SK-N-SH (cell line): Measurements from ENCODE around the gene PPM1L. TPM values are rescaled to one million over a fixed set of nuclear protein-coding genes. Genes with fewer than 3 reads are reported as not detected.
"Not testable (repeated sequence)": the region's sequence is repeated elsewhere in the genome, so short reads cannot be mapped to it uniquely, and the experiment has no call there.

Experiments
- CTCF ChIA-PET: fragments of 300-600, 350-600 bp; formaldehyde crosslinking; extraction: SDS; loops from one replicate; lab custom pipeline; 2021; lab: Yijun Ruan, JAX
- POLR2A ChIA-PET: fragments of 350-600 bp; sonication (Branson Sonifier 250); formaldehyde crosslinking; extraction: SDS; loops from one replicate; lab custom pipeline; 2020; ENCODE audit warnings: antibody characterized with exemption, inconsistent platforms; lab: Yijun Ruan, JAX
- DNase-seq: peaks from one replicate; pipeline ENCODE4 v3.0.0; 2012
- H2AFZ ChIP-seq: fragments of 200-600 bp; sonication (generic); 2 replicates; pipeline ENCODE4 v1.8.1; 2016; ENCODE audit warnings: antibody characterized with exemption, mild to moderate bottlenecking, low read depth
- H3F3A ChIP-seq: fragments of 200-600 bp; sonication (generic); replicated peaks from 2 replicates; pipeline ENCODE3; 2016; ENCODE audit warnings: antibody characterized with exemption, mild to moderate bottlenecking; ENCODE audit not compliant: insufficient read depth
- H3K27ac ChIP-seq, 2 experiments: fragments of 200-500 bp in 1 of 2; fragments of 200-600 bp in 1 of 2; sonication (Bioruptor generic) in 1 of 2; sonication (generic), shearing (Covaris generic) in 1 of 2; 2 replicates each; pipeline versions ENCODE4 v1.5.1 to v1.6.1; 2014 to 2016; ENCODE audit warnings: low read depth in 2 of 2, inconsistent platforms in 1 of 2, low read length in 1 of 2, mild to moderate bottlenecking in 1 of 2, mixed read lengths in 1 of 2
- H3K27me3 ChIP-seq: fragments of 200-600 bp; sonication (generic), shearing (Covaris generic); 2 replicates; pipeline ENCODE4 v1.6.1; 2016; ENCODE audit warnings: mixed run types; ENCODE audit not compliant: insufficient read depth
- H3K36me3 ChIP-seq, 2 experiments: fragments of 200-500 bp in 1 of 2; fragments of 200-600 bp in 1 of 2; sonication (Bioruptor generic) in 1 of 2; sonication (generic) in 1 of 2; replicated peaks in 1 of 2; 2 replicates each; pipeline versions ENCODE3 to v1.5.1; 2014 to 2016; ENCODE audit warnings: low read length in 1 of 2, mild to moderate bottlenecking in 1 of 2; ENCODE audit not compliant: insufficient read depth in 2 of 2, control insufficient read depth in 1 of 2
- H3K4me1 ChIP-seq, 2 experiments: fragments of 200-500 bp in 1 of 2; fragments of 200-600 bp in 1 of 2; sonication (Bioruptor generic) in 1 of 2; sonication (generic), shearing (Covaris generic) in 1 of 2; 2 replicates each; pipeline versions ENCODE4 v1.5.1 to v1.6.1; 2014 to 2016; ENCODE audit warnings: low read depth in 1 of 2, low read length in 1 of 2, mixed run types in 1 of 2; ENCODE audit not compliant: insufficient read depth in 2 of 2, control insufficient read depth in 1 of 2
- H3K4me2 ChIP-seq: fragments of 200-600 bp; sonication (generic), shearing (Covaris generic); 2 replicates; pipeline ENCODE4 v1.6.1; 2017; ENCODE audit warnings: mixed run types
- H3K4me3 ChIP-seq, 2 experiments: fragments of 200-500 bp in 1 of 2; fragments of 200-600 bp in 1 of 2; sonication (Bioruptor generic) in 1 of 2; sonication (generic), shearing (Covaris generic) in 1 of 2; 2 replicates each; pipeline versions ENCODE4 v1.5.1 to v1.8.1; 2014 to 2016; ENCODE audit warnings: low read depth in 2 of 2, inconsistent platforms in 1 of 2, low read length in 1 of 2, mild to moderate bottlenecking in 1 of 2, mixed read lengths in 1 of 2, moderate library complexity in 1 of 2
- H3K79me2 ChIP-seq: fragments of 200-600 bp; sonication (generic); 2 replicates; pipeline ENCODE4 v1.8.1; 2017; ENCODE audit warnings: mild to moderate bottlenecking; ENCODE audit not compliant: insufficient read depth
- H3K9ac ChIP-seq: fragments of 200-600 bp; sonication (generic); 2 replicates; pipeline ENCODE4 v1.6.1; 2017; ENCODE audit warnings: mixed run types
- H3K9me2 ChIP-seq: fragments of 200-600 bp; sonication (generic); 2 replicates; pipeline ENCODE4 v1.6.1; 2017; ENCODE audit warnings: mixed run types
- H3K9me3 ChIP-seq: fragments of 200-600 bp; sonication (generic); 2 replicates; pipeline ENCODE4 v1.6.1; 2017; ENCODE audit warnings: mixed run types, mild to moderate bottlenecking, moderate library complexity
- H4K20me1 ChIP-seq: fragments of 200-600 bp; sonication (generic); 2 replicates; pipeline ENCODE4 v1.6.1; 2017; ENCODE audit warnings: mild to moderate bottlenecking, mixed run types; ENCODE audit not compliant: insufficient read depth
- EZH2phosphoT487 ChIP-seq: fragments of 200-600 bp; sonication (generic); IDR thresholded peaks from 2 replicates; pipeline ENCODE4 v1.6.1; 2017; ENCODE audit warnings: low read depth, mixed run types, mild to moderate bottlenecking, antibody characterized with exemption, moderate library complexity, borderline replicate concordance
- FOXM1 ChIP-seq: IDR thresholded peaks from 2 replicates; pipeline ENCODE4 v1.4.0; 2012; ENCODE audit warnings: low read depth, mild to moderate bottlenecking
- GATA2 ChIP-seq: sonication (generic); formaldehyde crosslinking; IDR thresholded peaks from 2 replicates; pipeline ENCODE4 v1.5.0; 2020; ENCODE audit warnings: mild to moderate bottlenecking, missing genetic modification reagents
- MEF2A ChIP-seq: IDR thresholded peaks from 2 replicates; pipeline ENCODE4 v1.4.0; 2012; ENCODE audit warnings: low read depth, borderline replicate concordance
- NRF1 ChIP-seq: IDR thresholded peaks from 2 replicates; pipeline ENCODE4 v1.6.1; 2012; ENCODE audit warnings: low read depth, mild to moderate bottlenecking, low read length
- RAD21 ChIP-seq: IDR thresholded peaks from 2 replicates; pipeline ENCODE4 v1.6.1; 2012; ENCODE audit warnings: mild to moderate bottlenecking, low read length
- RCOR1 ChIP-seq: fragments of 150-350 bp; IDR thresholded peaks from 2 replicates; pipeline ENCODE4 v1.6.1; 2017; ENCODE audit warnings: antibody characterized with exemption, low read length
- RFX5 ChIP-seq: IDR thresholded peaks from 2 replicates; pipeline ENCODE4 v1.6.1; 2012; ENCODE audit warnings: mild to moderate bottlenecking, improper control_type of control experiment, low read length
- RXRA ChIP-seq: IDR thresholded peaks from 2 replicates; pipeline ENCODE4 v1.4.0; 2012; ENCODE audit warnings: low read depth, mild to moderate bottlenecking, borderline replicate concordance
- SMC3 ChIP-seq: IDR thresholded peaks from 2 replicates; pipeline ENCODE4 v1.6.1; 2012; ENCODE audit warnings: low read depth, low read length, improper control_type of control experiment
- TAF1 ChIP-seq: IDR thresholded peaks from 2 replicates; pipeline ENCODE4 v1.6.1; 2012; ENCODE audit warnings: low read depth, mild to moderate bottlenecking, low read length, moderate library complexity, borderline replicate concordance
- TCF12 ChIP-seq: IDR thresholded peaks from 2 replicates; pipeline ENCODE4 v1.4.0; 2012
- TEAD4 ChIP-seq: IDR thresholded peaks from 2 replicates; pipeline ENCODE4 v1.4.0; 2012; ENCODE audit warnings: mild to moderate bottlenecking, borderline replicate concordance; ENCODE audit not compliant: insufficient read depth
- USF1 ChIP-seq: IDR thresholded peaks from 2 replicates; pipeline ENCODE4 v1.4.0; 2012; ENCODE audit warnings: low read depth, borderline replicate concordance
- USF2 ChIP-seq: fragments of 150-350 bp; IDR thresholded peaks from 2 replicates; pipeline ENCODE4 v1.6.1; 2017; ENCODE audit warnings: antibody characterized with exemption, low read length, low read depth, borderline replicate concordance
- YY1 ChIP-seq: IDR thresholded peaks from 2 replicates; pipeline ENCODE4 v1.4.0; 2012; ENCODE audit warnings: low read depth, mild to moderate bottlenecking
- WGBS: methylation state at CpG from one replicate; pipeline ENCODE4 v1.1.6; 2017; ENCODE audit warnings: low lambda C conversion rate; 5-methylcytosine and 5-hydroxymethylcytosine counted together
- polyA plus RNA-seq, 3 experiments: library from polyadenylated mRNA; depleted of rRNA; stranded (reverse); fragments of >200 nt; gene quantifications; 2 replicates each; pipeline ENCODE4 v1.2.3, GENCODE V29; 2012

The PPM1L gene
- polyA plus RNA-seq, 1 of the 3 experiments (the other 2 are of a cell fraction), result 0.16 TPM

- POLR2A ChIA-PET, result no interaction called here
- TF ChIP-seq YY1 (no peak), RFX5 (no peak), RXRA (no peak), USF2 (no peak), USF1 (no peak), SMC3 (no peak), TAF1 (no peak), GATA2 (CRISPR knock-in tag) (no peak), NRF1 (no peak)
- H3F3A ChIP-seq, result no peaks in the 10 kb centered on the region
- H4K20me1 ChIP-seq, result no peaks in the 10 kb centered on the region
- no peaks in the 10 kb centered on the region for H3K9me2 ChIP-seq
- WGBS, result 39% methylated on average over 5 of the region's 5 CpGs
- no peaks in the 10 kb centered on the region for H3K9me3 ChIP-seq
- H3K27ac ChIP-seq, result no peak overlapping the region
- DNase-seq, result no peak
- no peak overlapping the region for H3K4me3 ChIP-seq
- H3K9ac ChIP-seq, result no peak overlapping the region
- H3K79me2 ChIP-seq, result no peaks in the 10 kb centered on the region
- H3K36me3 ChIP-seq, result no peaks in the 10 kb centered on the region
- CTCF ChIA-PET, result interaction anchor here (1.5 kb wide), 1 partner anchor 9 kb away, joined by 6 read pairs; no protein-coding TSS in a partner anchor
- H3K4me1 ChIP-seq, result peaks cover 0 to 2% of the 10 kb centered on the region in 2 experiments; a peak in 1 of 4 replicates
- H3K27me3 ChIP-seq, result no peaks in the 10 kb centered on the region
- H3K4me2 ChIP-seq, result no peak overlapping the region
- no peak overlapping the region for H2AFZ ChIP-seq
Observed at GRCh38 chr3:161028555-161029153, 272.6 kb downstream of the PPM1L start.

GRCh38 chr3:161031134-161031533 is 275.1 kb downstream of the PPM1L start:
- no peak overlapping the region for H3K4me3 ChIP-seq
- no peak for DNase-seq
- no peak overlapping the region for H3K27ac ChIP-seq
- POLR2A ChIA-PET, result no interaction called here
- H4K20me1 ChIP-seq, result no peaks in the 10 kb centered on the region
- H3K79me2 ChIP-seq, result no peaks in the 10 kb centered on the region
- WGBS, result 39% methylated on average over 1 of the region's 1 CpG
- H3K4me1 ChIP-seq, result peaks cover 0 to 2% of the 10 kb centered on the region in 2 experiments; a peak in 1 of 4 replicates
- no peak overlapping the region for H2AFZ ChIP-seq
- H3K36me3 ChIP-seq, result no peaks in the 10 kb centered on the region
- H3K9me2 ChIP-seq, result no peaks in the 10 kb centered on the region
- CTCF ChIA-PET, result interaction anchor here (0.7 to 1.4 kb wide), 2 partner anchors 11 to 191 kb away, joined by 3 to 5 read pairs; no protein-coding TSS in a partner anchor
- TF ChIP-seq RAD21, result no peak
- no peak for TF ChIP-seq TAF1
- TF ChIP-seq RCOR1, result no peak
- TF ChIP-seq TEAD4, result no peak
- no peak for TF ChIP-seq FOXM1
- no peak for TF ChIP-seq RXRA
- no peak for TF ChIP-seq USF2
- TF ChIP-seq USF1, result no peak
- no peak for TF ChIP-seq EZH2phosphoT487
- TF ChIP-seq TCF12, result no peak
- no peak for TF ChIP-seq MEF2A
- no peaks in the 10 kb centered on the region for H3K27me3 ChIP-seq
- H3K9me3 ChIP-seq, result no peaks in the 10 kb centered on the region
- no peak overlapping the region for H3K9ac ChIP-seq
- peaks cover 3% of the 10 kb centered on the region for H3F3A ChIP-seq
- H3K4me2 ChIP-seq, result no peak overlapping the region

- H3K36me3 ChIP-seq, H3K27ac ChIP-seq, H3K9me2 ChIP-seq, H3K4me1 ChIP-seq, H3K4me2 ChIP-seq, H4K20me1 ChIP-seq, H3K9ac ChIP-seq, H3K27me3 ChIP-seq, H2AFZ ChIP-seq, H3F3A ChIP-seq, H3K4me3 ChIP-seq, CTCF ChIA-PET, H3K79me2 ChIP-seq, POLR2A ChIA-PET, H3K9me3 ChIP-seq, DNase-seq: not testable (repeated sequence)
- 47% methylated on average over 5 of the region's 5 CpGs for WGBS
Observed at GRCh38 chr3:161034913-161035550, 279.0 kb downstream of the PPM1L start.
